Esophagus muscularis mucosa (tissue), 4 donors: ENCODE results near the gene TRAF3. TPM values are rescaled to one million over a fixed set of nuclear protein-coding genes. Genes with fewer than 3 reads are reported as not detected.
A peak's percentile ranks its signal among the peaks of the same experiment; 100 is the strongest.

ENCODE experiments used
- DNase-seq: peaks from one replicate; pipeline ENCODE4 v3.0.0-alpha.2; 2017; ENCODE audit errors: extremely low spot score
- H3K27ac ChIP-seq, 4 donors: fragments of 200-600 bp; sonication (generic); replicated peaks in 1 of 4; 1 replicate in 3 of 4; 2 replicates in 1 of 4; pipeline ENCODE4 v1.5.1; 2016 to 2019; ENCODE audit warnings: mild to moderate bottlenecking in 1 of 4
- H3K27me3 ChIP-seq, 4 donors: fragments of 200-600 bp; sonication (generic); one replicate each; pipeline versions ENCODE4 v1.5.1 to v1.6.0; 2016 to 2019
- H3K36me3 ChIP-seq, 4 donors: fragments of 200-600 bp; sonication (generic); one replicate each; pipeline ENCODE4 v1.5.1; 2016 to 2019
- H3K4me1 ChIP-seq, 4 donors: fragments of 200-600 bp; sonication (generic); one replicate each; pipeline ENCODE4 v1.5.1; 2016 to 2019
- H3K4me3 ChIP-seq, 4 donors: fragments of 200-600 bp; sonication (generic); 1 replicate in 2 of 4; 2 replicates in 2 of 4; pipeline ENCODE4 v1.5.1; 2016 to 2019; ENCODE audit warnings: mild to moderate bottlenecking in 4 of 4, moderate library complexity in 1 of 4
- H3K9me3 ChIP-seq, 4 donors: fragments of 200-600 bp; sonication (generic); 1 replicate in 3 of 4; 2 replicates in 1 of 4; pipeline ENCODE4 v1.5.1; 2016 to 2019
- CTCF ChIP-seq, 3 experiments: fragments of 200-600 bp in 2 of 3; fragments of 450-650 bp in 1 of 3; sonication (generic) in 2 of 3; IDR thresholded peaks; one replicate each; pipeline ENCODE4 v1.5.1; 2017 to 2019; ENCODE audit warnings: antibody characterized with exemption in 3 of 3, mild to moderate bottlenecking in 2 of 3, moderate library complexity in 1 of 3
- EP300 ChIP-seq: sonication (generic); formaldehyde crosslinking; IDR thresholded peaks from one replicate; pipeline ENCODE4 v1.6.1; 2017; ENCODE audit warnings: antibody characterized with exemption
- POLR2A ChIP-seq: fragments of 450-650 bp; IDR thresholded peaks from one replicate; pipeline ENCODE4 v1.6.1; 2017; ENCODE audit warnings: antibody characterized with exemption, moderate library complexity, mild to moderate bottlenecking, low read depth
- POLR2AphosphoS5 ChIP-seq, 2 donors: sonication (generic); formaldehyde crosslinking; IDR thresholded peaks; one replicate each; pipeline ENCODE4 v1.6.1; 2017; ENCODE audit warnings: antibody characterized with exemption in 2 of 2
- WGBS: methylation state at CpG from one replicate; pipeline ENCODE4 v1.1.5; 2018; 5-methylcytosine and 5-hydroxymethylcytosine counted together
- intact Hi-C: fragments of 100-400 bp; cut with DNase I; formaldehyde crosslinking; loops from one replicate; pipeline ENCODE4 v1.15.1; 2023
- total RNA-seq, 4 donors: library from RNA; depleted of rRNA; stranded (reverse); fragments of >200 nt; gene quantifications; one replicate each; pipeline versions ENCODE4 v1.1.0 to v1.2.1, GENCODE V29; 2016

Gene TRAF3
- total RNA-seq, 4 donors from 2014 or later = 9.6 to 19.1 (median 17.5) TPM

GRCh38 chr14:102789349-102789748, 12.1 kb downstream of the TRAF3 start:
- Histone ChIP-seq H3K27ac (no peak overlapping the region), H3K9me3 (no peaks in the 10 kb centered on the region), H3K36me3 (no peaks in the 10 kb centered on the region), H3K4me1 (peaks cover 0 to 2% (median 0%) of the 10 kb centered on the region in 4 donors), H3K27me3 (no peaks in the 10 kb centered on the region), H3K4me3 (no peak overlapping the region)
- no peak for DNase-seq
- 95% methylated on average over 5 of the region's 5 CpGs for WGBS
- TF ChIP-seq CTCF (IDR thresholded peaks at IDR 0.05) (no peak), POLR2AphosphoS5 (IDR thresholded peaks at IDR 0.05) (no peak), POLR2A (no peak), EP300 (no peak)
- intact Hi-C loops = no loop called here

DNA sequence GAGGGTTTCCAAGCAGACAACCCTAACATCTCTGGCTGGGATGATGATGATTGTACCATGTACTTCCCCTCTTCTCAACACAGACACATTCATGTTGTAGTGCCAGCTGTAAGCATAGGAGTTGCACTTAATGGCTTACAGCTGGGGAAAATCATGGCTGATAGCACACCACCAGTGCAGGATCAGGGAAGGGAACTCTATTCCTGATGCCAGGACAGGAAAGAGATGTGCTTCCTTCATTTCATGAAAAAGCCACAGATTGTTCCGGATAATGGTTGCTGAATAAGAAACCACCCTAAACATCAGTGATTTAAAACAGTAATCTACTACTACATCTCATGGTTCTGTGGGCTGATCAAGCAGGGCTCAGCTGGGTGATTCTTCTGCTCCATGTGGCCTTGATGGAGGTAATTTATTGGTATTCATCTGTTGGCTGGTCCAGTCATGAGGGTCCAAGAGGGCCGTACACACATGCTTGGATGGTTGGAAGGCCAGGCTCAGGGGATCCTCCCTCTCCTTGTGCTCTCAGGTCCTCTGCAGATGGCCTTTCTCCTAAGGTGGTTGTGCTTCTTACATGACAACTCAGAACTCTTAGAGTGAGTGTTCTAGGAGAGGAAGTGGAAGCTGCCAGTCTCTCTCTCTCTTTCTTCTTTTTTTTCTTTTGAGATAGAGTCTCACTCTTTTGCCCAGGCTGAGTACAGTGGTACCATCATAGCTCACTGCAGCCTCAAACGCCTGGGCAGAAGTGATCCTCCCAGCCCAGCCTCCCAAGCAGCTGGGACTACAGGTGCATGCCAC, 16.5 kb downstream of the TRAF3 start:
- Histone ChIP-seq H3K4me1 (peaks cover 0 to 16% (median 11%) of the 10 kb centered on the region in 4 donors), H3K27ac (no peak overlapping the region), H3K9me3 (no peaks in the 10 kb centered on the region), H3K27me3 (no peaks in the 10 kb centered on the region), H3K4me3 (no peak overlapping the region), H3K36me3 (no peaks in the 10 kb centered on the region)
- TF ChIP-seq CTCF (IDR thresholded peaks at IDR 0.05) (no peak), POLR2AphosphoS5 (IDR thresholded peaks at IDR 0.05) (no peak), POLR2A (no peak), EP300 (no peak)
- intact Hi-C loops = no loop called here
- 93% methylated on average over 3 of the region's 3 CpGs for WGBS
- no peak for DNase-seq

DNA sequence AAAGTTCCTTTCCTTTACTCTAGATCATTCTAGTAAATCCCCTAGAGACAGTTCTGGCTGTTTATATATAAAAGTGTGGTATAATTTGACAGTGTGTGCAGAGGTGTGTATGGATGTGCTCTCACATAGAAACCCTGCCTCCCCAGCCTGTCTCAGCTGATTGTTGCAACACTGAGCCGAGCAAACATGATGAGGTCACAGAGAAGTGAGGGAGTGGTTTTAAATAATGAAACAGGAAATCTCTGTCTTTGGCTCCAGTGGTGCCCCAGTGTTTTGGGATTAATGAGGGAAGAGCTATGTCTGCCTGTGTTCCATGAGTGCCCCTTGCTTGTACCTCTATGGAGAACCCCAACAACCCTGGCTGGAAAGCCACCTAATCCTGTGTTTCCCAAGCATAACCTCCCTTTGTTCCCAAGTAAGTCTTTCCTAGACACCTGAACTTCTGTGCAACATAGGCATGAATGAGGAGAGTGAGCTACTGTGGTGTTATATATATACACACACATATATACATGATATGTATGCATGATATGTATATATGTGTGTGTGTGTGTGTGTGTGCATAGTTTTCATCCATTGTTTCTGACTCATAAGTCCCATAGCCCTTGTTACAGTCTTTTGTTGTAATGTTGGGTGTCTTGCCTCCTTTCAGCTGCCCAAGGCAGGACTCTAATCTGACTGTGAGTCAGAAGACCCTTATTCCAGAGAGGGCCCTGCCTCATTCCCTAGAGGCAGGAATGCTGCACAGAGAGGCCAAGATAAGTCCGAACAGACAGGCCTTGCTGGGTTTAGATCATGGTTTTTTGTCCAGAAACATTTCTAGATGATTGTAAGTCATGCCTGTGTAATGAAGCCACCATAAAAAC, 18.0 kb downstream of the TRAF3 start:
- intact Hi-C loops = no loop called here
- 48% methylated on average over 2 of the region's 2 CpGs for WGBS
- no peak overlapping the region for H3K27ac ChIP-seq
- H3K9me3 ChIP-seq = no peaks in the 10 kb centered on the region
- H3K4me1 ChIP-seq = peaks cover 0 to 28% (median 23%) of the 10 kb centered on the region in 4 donors
- H3K36me3 ChIP-seq = no peaks in the 10 kb centered on the region
- DNase-seq = no peak
- no peaks in the 10 kb centered on the region for H3K27me3 ChIP-seq
- H3K4me3 ChIP-seq = no peak overlapping the region
- TF ChIP-seq CTCF (IDR thresholded peaks at IDR 0.05) = no peak
- TF ChIP-seq POLR2AphosphoS5 (IDR thresholded peaks at IDR 0.05) = peak in 1 of 2 donors; percentile 31
- TF ChIP-seq POLR2A = no peak
- no peak for TF ChIP-seq EP300

DNA sequence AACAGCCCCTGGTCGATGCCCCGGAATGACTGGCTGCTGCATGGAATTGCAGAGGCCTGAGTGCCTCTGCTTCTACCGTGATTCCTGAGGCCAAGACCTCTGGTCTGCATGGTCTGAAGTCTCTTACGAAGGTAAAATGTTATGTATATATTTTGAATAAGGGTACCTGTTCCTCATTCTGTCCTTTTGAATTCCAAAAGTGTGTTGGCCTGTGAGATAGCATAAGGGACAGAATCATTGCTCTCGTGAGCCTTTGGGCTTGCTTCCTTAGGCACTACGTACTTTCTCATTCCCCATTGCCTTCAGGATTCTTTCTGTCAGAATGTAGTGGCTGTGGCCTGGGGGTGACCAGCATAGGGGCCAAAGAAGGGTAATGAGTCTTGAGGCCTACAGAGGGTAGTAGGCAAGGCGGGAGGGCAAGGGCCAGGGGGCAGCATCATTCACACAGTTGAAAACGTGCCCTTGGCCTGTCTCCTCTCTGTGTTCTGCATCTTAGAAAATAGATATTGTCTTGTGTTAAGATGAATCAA, 19.5 kb downstream of the TRAF3 start:
- no peak for TF ChIP-seq POLR2A
- no peak for TF ChIP-seq EP300
- TF ChIP-seq POLR2AphosphoS5 (IDR thresholded peaks at IDR 0.05) = no peak
- no peak for TF ChIP-seq CTCF (IDR thresholded peaks at IDR 0.05)
- peaks cover 0 to 28% (median 23%) of the 10 kb centered on the region in 4 donors for H3K4me1 ChIP-seq
- WGBS = 89% methylated on average over 8 of the region's 8 CpGs
- H3K27ac ChIP-seq = no peak overlapping the region
- no peak for DNase-seq
- no peak overlapping the region for H3K4me3 ChIP-seq
- no peaks in the 10 kb centered on the region for H3K9me3 ChIP-seq
- H3K36me3 ChIP-seq = no peaks in the 10 kb centered on the region
- intact Hi-C loops = no loop called here
- H3K27me3 ChIP-seq = no peaks in the 10 kb centered on the region
